ENCODE results near the gene STK38. TPM values are rescaled to one million over a fixed set of nuclear protein-coding genes. Genes with fewer than 3 reads are reported as not detected.

The STK38 gene
- total RNA-seq, 1 donor from 2014 or later, result 9.5 TPM

Other genes with a start within 250 kb of the STK38 start
- not detected in 2 replicates for gene BNIP5, start 210.6 kb downstream of the STK38 start, total RNA-seq
- gene ETV7, start 159.8 kb downstream of the STK38 start, total RNA-seq, result 0.22 TPM in 1 of 2 replicates, not detected in the other
- gene PXT1, start 104.6 kb downstream of the STK38 start, total RNA-seq, result under 0.01 TPM in 2 replicates
- gene KCTD20, start 104.5 kb downstream of the STK38 start, total RNA-seq, result 68.8 and 73.7 TPM in 2 replicates
- gene SRSF3, start 46.9 kb upstream of the STK38 start, total RNA-seq, result 191 and 296 TPM in 2 replicates
- 64.1 and 90.7 TPM in 2 replicates for gene CDKN1A, start 131.2 kb upstream of the STK38 start, total RNA-seq
- not detected in 2 replicates for gene RAB44, start 150.3 kb upstream of the STK38 start, total RNA-seq

Measured in lung microvascular endothelial cell (primary cell).